Lower leg skin (tissue), 3 donors: ENCODE results near the gene TNNT2.

ENCODE experiments used
- POLR2A ChIP-seq, 2 donors: fragments of 450-650 bp; IDR thresholded peaks; one replicate each; pipeline ENCODE4 v1.6.1; 2016 to 2017; ENCODE audit warnings: antibody characterized with exemption in 2 of 2, mild to moderate bottlenecking in 1 of 2, moderate library complexity in 1 of 2
- TF ChIP-seq, protein P1 (sequence below), 3 donors: fragments of 450-650 bp; IDR thresholded peaks; one replicate each; pipeline ENCODE4 v1.5.1; 2016; ENCODE audit warnings: antibody characterized with exemption in 3 of 3, mild to moderate bottlenecking in 3 of 3, moderate library complexity in 2 of 3

DNA sequence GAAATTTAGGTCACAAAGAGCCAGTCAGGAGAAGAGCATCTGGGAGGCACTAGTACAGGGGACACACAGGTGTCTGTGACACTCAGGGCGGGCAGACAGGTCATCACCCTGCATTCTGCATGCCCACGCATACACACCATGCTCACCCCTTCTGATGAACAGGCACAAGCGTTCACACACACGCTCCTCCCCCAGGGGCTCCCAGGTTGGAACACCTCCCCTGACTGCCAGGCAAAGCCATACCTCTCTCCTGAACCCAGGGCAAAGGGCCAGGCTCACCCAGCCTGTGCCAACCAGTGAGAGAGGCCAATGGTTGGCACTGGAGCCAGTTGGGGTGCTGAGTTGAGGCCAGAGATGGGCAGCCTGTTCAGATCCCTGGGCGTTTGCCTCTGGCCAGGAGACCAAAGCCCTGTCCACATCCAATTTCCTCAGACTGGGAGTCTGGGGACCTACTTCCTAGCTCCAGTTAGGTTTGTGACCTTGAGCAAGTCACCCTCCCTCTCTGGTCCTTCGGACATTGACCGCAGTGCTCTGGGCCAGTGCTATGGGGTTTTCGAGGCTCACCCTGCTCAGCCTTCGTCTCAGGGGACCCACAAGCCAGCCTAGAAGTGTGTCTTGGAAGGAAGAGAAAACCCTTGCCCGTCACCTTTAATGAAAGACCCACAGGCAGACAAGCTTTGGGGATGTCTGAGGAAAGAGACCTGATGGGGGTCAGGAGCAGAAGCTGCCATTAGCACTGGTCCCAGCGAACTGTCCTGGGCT lies 27.4 kb upstream of the TNNT2 start:
- TF ChIP-seq, protein P1, sequence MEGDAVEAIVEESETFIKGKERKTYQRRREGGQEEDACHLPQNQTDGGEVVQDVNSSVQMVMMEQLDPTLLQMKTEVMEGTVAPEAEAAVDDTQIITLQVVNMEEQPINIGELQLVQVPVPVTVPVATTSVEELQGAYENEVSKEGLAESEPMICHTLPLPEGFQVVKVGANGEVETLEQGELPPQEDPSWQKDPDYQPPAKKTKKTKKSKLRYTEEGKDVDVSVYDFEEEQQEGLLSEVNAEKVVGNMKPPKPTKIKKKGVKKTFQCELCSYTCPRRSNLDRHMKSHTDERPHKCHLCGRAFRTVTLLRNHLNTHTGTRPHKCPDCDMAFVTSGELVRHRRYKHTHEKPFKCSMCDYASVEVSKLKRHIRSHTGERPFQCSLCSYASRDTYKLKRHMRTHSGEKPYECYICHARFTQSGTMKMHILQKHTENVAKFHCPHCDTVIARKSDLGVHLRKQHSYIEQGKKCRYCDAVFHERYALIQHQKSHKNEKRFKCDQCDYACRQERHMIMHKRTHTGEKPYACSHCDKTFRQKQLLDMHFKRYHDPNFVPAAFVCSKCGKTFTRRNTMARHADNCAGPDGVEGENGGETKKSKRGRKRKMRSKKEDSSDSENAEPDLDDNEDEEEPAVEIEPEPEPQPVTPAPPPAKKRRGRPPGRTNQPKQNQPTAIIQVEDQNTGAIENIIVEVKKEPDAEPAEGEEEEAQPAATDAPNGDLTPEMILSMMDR (IDR thresholded peaks at IDR 0.05): no peak
- TF ChIP-seq POLR2A (IDR thresholded peaks at IDR 0.05): no peak
